ENCODE data around the gene NT5C3A. TPM values are rescaled to one million over a fixed set of nuclear protein-coding genes. Genes with fewer than 3 reads are reported as not detected.

Gene NT5C3A
- total and polyA plus RNA-seq, 2 experiments from 2014 or later, result 28.5 to 45.8 TPM

DNA sequence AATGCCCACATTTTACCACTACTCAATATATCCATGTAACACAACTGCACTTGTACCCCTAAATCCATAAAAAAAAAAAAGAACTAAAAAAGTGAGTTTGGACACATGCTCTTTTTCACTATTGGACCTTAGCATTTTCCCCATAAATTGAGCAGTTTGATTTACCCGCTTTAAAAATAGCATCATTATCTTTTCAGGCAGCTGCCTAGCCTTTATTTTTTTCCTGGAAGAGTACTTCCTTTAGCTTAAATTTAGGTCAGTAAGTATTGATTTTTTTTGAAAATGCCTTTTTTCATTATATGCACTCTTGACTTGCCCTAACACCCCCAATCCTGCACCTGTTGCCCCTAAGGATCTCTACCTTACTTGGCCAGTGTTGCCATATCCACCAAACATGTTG is 5.3 kb upstream of the NT5C3A start:
- TF ChIP-seq NANOG (IDR thresholded peaks at IDR 0.05; ENCODE audit: borderline replicate concordance) (no peak), EZH2 (IDR thresholded peaks at IDR 0.05; ENCODE audit: low read depth, unreplicated experiment) (no peak), STAT1 (IDR thresholded peaks at IDR 0.05; ENCODE audit: unreplicated experiment) (no peak), CREB1 (CRISPR knock-in tag; IDR thresholded peaks at IDR 0.05; ENCODE audit: low read depth) (no peak), JUNB (IDR thresholded peaks at IDR 0.05; ENCODE audit: unreplicated experiment) (no peak), ZNF114 (CRISPR knock-in tag; IDR thresholded peaks at IDR 0.05) (no peak)
- TF ChIP-seq, protein P1, sequence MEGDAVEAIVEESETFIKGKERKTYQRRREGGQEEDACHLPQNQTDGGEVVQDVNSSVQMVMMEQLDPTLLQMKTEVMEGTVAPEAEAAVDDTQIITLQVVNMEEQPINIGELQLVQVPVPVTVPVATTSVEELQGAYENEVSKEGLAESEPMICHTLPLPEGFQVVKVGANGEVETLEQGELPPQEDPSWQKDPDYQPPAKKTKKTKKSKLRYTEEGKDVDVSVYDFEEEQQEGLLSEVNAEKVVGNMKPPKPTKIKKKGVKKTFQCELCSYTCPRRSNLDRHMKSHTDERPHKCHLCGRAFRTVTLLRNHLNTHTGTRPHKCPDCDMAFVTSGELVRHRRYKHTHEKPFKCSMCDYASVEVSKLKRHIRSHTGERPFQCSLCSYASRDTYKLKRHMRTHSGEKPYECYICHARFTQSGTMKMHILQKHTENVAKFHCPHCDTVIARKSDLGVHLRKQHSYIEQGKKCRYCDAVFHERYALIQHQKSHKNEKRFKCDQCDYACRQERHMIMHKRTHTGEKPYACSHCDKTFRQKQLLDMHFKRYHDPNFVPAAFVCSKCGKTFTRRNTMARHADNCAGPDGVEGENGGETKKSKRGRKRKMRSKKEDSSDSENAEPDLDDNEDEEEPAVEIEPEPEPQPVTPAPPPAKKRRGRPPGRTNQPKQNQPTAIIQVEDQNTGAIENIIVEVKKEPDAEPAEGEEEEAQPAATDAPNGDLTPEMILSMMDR (conservative IDR thresholded peaks at IDR 0.05; ENCODE audit: low read depth in 2 of 2), result no peak
- TF ChIP-seq, protein P2, sequence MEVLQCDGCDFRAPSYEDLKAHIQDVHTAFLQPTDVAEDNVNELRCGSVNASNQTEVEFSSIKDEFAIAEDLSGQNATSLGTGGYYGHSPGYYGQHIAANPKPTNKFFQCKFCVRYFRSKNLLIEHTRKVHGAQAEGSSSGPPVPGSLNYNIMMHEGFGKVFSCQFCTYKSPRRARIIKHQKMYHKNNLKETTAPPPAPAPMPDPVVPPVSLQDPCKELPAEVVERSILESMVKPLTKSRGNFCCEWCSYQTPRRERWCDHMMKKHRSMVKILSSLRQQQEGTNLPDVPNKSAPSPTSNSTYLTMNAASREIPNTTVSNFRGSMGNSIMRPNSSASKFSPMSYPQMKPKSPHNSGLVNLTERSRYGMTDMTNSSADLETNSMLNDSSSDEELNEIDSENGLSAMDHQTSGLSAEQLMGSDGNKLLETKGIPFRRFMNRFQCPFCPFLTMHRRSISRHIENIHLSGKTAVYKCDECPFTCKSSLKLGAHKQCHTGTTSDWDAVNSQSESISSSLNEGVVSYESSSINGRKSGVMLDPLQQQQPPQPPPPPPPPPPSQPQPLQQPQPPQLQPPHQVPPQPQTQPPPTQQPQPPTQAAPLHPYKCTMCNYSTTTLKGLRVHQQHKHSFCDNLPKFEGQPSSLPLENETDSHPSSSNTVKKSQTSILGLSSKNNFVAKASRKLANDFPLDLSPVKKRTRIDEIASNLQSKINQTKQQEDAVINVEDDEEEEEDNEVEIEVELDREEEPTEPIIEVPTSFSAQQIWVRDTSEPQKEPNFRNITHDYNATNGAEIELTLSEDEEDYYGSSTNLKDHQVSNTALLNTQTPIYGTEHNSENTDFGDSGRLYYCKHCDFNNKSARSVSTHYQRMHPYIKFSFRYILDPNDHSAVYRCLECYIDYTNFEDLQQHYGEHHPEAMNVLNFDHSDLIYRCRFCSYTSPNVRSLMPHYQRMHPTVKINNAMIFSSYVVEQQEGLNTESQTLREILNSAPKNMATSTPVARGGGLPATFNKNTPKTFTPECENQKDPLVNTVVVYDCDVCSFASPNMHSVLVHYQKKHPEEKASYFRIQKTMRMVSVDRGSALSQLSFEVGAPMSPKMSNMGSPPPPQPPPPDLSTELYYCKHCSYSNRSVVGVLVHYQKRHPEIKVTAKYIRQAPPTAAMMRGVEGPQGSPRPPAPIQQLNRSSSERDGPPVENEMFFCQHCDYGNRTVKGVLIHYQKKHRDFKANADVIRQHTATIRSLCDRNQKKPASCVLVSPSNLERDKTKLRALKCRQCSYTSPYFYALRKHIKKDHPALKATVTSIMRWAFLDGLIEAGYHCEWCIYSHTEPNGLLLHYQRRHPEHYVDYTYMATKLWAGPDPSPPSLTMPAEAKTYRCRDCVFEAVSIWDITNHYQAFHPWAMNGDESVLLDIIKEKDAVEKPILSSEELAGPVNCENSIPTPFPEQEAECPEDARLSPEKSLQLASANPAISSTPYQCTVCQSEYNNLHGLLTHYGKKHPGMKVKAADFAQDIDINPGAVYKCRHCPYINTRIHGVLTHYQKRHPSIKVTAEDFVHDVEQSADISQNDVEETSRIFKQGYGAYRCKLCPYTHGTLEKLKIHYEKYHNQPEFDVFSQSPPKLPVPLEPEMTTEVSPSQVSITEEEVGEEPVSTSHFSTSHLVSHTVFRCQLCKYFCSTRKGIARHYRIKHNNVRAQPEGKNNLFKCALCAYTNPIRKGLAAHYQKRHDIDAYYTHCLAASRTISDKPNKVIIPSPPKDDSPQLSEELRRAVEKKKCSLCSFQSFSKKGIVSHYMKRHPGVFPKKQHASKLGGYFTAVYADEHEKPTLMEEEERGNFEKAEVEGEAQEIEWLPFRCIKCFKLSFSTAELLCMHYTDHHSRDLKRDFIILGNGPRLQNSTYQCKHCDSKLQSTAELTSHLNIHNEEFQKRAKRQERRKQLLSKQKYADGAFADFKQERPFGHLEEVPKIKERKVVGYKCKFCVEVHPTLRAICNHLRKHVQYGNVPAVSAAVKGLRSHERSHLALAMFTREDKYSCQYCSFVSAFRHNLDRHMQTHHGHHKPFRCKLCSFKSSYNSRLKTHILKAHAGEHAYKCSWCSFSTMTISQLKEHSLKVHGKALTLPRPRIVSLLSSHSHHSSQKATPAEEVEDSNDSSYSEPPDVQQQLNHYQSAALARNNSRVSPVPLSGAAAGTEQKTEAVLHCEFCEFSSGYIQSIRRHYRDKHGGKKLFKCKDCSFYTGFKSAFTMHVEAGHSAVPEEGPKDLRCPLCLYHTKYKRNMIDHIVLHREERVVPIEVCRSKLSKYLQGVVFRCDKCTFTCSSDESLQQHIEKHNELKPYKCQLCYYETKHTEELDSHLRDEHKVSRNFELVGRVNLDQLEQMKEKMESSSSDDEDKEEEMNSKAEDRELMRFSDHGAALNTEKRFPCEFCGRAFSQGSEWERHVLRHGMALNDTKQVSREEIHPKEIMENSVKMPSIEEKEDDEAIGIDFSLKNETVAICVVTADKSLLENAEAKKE (CRISPR knock-in tag; IDR thresholded peaks at IDR 0.05), result no peak
- TF ChIP-seq, protein P3, sequence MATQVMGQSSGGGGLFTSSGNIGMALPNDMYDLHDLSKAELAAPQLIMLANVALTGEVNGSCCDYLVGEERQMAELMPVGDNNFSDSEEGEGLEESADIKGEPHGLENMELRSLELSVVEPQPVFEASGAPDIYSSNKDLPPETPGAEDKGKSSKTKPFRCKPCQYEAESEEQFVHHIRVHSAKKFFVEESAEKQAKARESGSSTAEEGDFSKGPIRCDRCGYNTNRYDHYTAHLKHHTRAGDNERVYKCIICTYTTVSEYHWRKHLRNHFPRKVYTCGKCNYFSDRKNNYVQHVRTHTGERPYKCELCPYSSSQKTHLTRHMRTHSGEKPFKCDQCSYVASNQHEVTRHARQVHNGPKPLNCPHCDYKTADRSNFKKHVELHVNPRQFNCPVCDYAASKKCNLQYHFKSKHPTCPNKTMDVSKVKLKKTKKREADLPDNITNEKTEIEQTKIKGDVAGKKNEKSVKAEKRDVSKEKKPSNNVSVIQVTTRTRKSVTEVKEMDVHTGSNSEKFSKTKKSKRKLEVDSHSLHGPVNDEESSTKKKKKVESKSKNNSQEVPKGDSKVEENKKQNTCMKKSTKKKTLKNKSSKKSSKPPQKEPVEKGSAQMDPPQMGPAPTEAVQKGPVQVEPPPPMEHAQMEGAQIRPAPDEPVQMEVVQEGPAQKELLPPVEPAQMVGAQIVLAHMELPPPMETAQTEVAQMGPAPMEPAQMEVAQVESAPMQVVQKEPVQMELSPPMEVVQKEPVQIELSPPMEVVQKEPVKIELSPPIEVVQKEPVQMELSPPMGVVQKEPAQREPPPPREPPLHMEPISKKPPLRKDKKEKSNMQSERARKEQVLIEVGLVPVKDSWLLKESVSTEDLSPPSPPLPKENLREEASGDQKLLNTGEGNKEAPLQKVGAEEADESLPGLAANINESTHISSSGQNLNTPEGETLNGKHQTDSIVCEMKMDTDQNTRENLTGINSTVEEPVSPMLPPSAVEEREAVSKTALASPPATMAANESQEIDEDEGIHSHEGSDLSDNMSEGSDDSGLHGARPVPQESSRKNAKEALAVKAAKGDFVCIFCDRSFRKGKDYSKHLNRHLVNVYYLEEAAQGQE (IDR thresholded peaks at IDR 0.05; ENCODE audit: unreplicated experiment), result no peak
- peaks cover 6% of the 10 kb centered on the region; the same call in 1 of the 2 replicates for H3K4me1 ChIP-seq (ENCODE audit: insufficient read depth)
- no peak overlapping the region for H2AFZ ChIP-seq
- Mint-ChIP-seq H3K4me1 (peaks cover 6% of the 10 kb centered on the region; the same call in 1 of the 3 replicates), H3K27me3 (ENCODE audit: insufficient read depth, low read depth, poor library complexity) (peaks cover 4% of the 10 kb centered on the region), H3K36me3 (ENCODE audit: low read depth) (peaks cover 42% of the 10 kb centered on the region), H3K4me3 (no peak overlapping the region), H3K9me3 (peaks cover 73% of the 10 kb centered on the region), H3K27ac (no peak overlapping the region)
- H3K4me3 ChIP-seq, result no peak overlapping the region
- peaks cover 4% of the 10 kb centered on the region; the same call in 1 of the 2 replicates for H3K9me2 ChIP-seq (ENCODE audit: insufficient read depth)
- H3K27ac ChIP-seq (ENCODE audit: low read depth), result no peak overlapping the region
- no peaks in the 10 kb centered on the region for H4K20me1 ChIP-seq (replicated peaks; ENCODE audit: insufficient read depth)
- ATAC-seq (no peak), DNase-seq (ENCODE audit: low spot score) (no peak)
- H3K36me3 ChIP-seq (ENCODE audit: insufficient read depth), result no peaks in the 10 kb centered on the region
- H3K79me2 ChIP-seq (replicated peaks; ENCODE audit: insufficient read depth), result no peaks in the 10 kb centered on the region
- H3F3A ChIP-seq (replicated peaks; ENCODE audit: low read depth), result no peaks in the 10 kb centered on the region
- no peaks in the 10 kb centered on the region for H3K27me3 ChIP-seq (ENCODE audit: insufficient read depth)
- H3K4me2 ChIP-seq, result no peak overlapping the region

Data from GM23338 (cell line).